NCI-H446 treated with DMSO at 0.1 percent for 48 hours (cell line): ENCODE measurements around the gene TBC1D2.
"Not testable (repeated sequence)": the region's sequence is repeated elsewhere in the genome, so short reads cannot be mapped to it uniquely, and the experiment has no call there.

ENCODE experiments used
- DNase-seq: peaks from one replicate; lab custom pipeline; 2025; lab: John Stamatoyannopoulos, UW

TBC1D2 gene, protein sequence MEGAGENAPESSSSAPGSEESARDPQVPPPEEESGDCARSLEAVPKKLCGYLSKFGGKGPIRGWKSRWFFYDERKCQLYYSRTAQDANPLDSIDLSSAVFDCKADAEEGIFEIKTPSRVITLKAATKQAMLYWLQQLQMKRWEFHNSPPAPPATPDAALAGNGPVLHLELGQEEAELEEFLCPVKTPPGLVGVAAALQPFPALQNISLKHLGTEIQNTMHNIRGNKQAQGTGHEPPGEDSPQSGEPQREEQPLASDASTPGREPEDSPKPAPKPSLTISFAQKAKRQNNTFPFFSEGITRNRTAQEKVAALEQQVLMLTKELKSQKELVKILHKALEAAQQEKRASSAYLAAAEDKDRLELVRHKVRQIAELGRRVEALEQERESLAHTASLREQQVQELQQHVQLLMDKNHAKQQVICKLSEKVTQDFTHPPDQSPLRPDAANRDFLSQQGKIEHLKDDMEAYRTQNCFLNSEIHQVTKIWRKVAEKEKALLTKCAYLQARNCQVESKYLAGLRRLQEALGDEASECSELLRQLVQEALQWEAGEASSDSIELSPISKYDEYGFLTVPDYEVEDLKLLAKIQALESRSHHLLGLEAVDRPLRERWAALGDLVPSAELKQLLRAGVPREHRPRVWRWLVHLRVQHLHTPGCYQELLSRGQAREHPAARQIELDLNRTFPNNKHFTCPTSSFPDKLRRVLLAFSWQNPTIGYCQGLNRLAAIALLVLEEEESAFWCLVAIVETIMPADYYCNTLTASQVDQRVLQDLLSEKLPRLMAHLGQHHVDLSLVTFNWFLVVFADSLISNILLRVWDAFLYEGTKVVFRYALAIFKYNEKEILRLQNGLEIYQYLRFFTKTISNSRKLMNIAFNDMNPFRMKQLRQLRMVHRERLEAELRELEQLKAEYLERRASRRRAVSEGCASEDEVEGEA

DNA sequence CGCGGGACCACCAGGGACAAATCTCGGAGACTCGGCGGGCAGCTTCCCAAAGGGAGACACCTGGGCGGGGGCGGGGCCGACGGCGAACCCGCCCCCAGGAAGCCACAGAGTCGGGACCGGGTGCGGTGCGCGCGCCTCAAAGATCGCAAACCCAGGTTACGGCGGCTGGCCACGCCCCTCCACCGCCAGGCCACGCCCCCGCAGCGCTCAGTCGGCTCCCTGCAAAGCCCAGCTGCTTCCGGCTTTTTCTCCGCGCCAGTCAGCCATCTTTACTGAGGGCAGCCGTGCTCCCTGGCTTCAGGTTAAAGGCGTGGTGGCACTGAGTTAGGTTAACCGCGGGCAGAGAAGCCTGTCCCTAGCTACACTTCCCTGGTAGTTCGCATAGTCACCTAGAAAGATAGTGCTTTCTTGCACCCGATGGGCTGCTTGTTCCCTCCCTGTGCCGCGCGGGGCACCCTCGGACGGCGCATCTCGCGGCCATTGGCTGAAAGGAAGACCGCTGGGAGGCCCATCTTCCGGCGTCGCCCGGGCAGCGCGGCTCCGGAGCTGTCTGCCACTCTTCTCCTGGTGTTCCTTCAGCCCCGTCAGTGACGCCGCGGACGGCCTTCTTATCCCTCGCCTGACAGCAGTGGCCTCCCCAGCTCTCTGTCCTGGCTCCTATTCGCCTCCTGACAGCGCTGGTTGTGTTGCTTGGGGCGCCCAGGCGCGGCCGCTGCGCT lies at the start of gene TBC1D2:
Gene TBC1D2 (minus strand): TSS at position 72 of the 719 bp plus-strand sequence. CDS start 108 bp downstream, outside the sequence.
- peak; percentile 73 for DNase-seq

- DNase-seq = no peak
Measured at GRCh38 chr9:98304381-98304780, 48.9 kb upstream of the TBC1D2 start.

DNA sequence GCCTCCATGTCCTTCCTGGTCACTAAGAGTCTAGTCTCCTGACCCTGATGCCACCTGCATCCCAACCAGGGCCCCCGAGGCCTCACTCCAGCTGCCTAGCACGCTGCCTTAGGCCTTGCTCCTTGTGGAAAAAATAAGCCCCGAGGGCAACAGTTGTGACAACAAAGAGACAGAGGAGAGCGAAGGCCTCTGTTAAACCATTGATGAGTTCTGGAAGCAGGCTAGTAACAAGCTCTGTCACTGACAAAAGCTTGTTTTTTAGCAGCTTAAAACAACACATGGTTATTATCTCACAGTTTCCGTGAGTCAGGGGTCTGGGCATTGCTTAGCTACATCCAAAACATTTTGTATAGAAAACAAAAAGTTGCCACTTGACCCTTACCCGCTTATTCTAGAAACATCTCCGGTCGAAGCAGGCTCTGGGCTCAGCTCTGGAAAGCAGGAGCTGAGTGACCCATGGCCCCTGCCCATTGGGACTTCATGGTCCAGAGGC lies 48.2 kb upstream of the TBC1D2 start:
- no peak for DNase-seq

- no peak for DNase-seq
Measured at GRCh38 chr9:98302938-98303632, 47.6 kb upstream of the TBC1D2 start.

DNA sequence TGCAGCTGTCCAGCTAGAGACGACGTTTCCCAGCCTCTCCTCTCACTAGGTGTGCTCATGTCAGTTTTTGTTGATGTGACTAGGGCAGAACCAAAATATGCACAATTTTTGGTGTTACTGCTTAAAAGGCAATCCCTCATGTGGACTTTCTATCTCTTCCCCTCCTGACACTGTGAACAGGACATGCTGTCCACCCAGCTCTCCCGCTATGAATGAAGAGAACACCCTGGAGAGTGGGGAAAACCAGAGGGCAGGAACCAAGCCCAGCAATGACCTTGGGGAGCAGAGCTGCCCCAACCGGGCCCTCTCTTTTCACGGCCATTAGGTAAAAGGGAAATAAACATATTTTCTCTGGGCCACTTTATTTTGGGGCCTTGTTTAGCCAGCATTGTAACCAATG lies 46.7 kb upstream of the TBC1D2 start:
- DNase-seq = no peak

DNA sequence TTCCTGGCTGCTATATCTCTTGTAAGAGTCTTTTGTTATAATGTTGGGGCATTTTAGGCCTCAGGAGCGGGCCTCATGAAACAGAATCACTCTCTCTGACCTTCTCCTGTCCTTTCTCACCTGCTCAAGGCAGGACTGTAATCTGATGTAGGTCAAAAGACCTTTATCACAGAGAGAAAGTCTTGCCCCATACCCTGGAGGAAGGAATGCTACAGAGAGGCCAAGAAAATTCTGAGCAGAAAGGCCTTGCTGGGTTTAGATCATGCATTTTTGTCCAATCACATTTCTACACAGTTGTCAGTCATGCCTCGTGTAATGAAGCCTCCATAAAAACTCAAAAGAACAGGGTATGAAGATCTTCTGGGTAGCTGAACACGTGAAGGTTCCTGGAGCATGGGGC lies 45.2 kb upstream of the TBC1D2 start:
- no peak for DNase-seq

GRCh38 chr9:98298476-98298875 lies 43.0 kb upstream of the TBC1D2 start:
- DNase-seq = no peak

DNA sequence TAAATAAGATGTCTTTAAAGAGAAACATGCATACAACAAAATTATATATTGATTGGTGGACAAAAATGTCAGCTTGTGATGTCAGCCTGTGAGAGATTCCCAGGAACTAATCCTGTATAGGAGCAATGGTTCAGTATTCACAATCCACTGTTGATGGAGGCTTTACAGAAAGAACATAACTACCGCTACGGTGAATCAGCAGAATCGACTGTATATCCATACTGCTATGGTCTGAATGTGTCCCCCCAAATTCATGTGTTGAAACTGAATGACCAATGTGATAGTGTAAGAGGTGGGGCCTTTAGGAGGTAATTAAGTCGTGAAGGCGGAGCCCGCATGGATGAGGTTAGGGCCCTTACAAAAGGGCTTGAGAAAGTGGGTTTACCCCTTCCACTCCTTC lies 40.4 kb upstream of the TBC1D2 start:
- no peak for DNase-seq

- no peak for DNase-seq
Measured at GRCh38 chr9:98291820-98292219, 36.4 kb upstream of the TBC1D2 start.

- no peak for DNase-seq
Measured at GRCh38 chr9:98290411-98290810, 35.0 kb upstream of the TBC1D2 start.

- DNase-seq = no peak
Measured at GRCh38 chr9:98289614-98290201, 34.3 kb upstream of the TBC1D2 start.

- DNase-seq = no peak
Measured at GRCh38 chr9:98288881-98289280, 33.4 kb upstream of the TBC1D2 start.

DNA sequence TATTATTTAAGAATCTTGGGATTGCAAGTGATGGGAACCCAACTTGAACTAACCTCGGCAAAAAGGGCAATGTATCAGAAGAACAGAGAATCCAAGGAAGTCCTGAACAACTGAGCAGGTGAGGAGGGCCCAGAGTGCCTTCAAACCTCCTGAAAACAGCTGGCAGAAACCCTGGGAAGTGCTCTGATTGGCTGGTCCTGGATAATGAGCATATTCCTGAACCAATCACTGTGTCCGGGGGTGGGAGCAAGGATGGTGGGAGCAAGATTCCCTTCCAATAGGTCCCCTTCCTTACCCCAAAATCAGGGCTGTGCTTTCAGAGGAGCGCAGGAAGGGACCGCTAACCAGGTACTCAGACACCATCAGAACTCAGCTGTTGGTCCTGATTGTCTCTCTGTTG lies 31.9 kb upstream of the TBC1D2 start:
- no peak for DNase-seq

- no peak for DNase-seq
Measured at GRCh38 chr9:98285446-98285845, 30.0 kb upstream of the TBC1D2 start.

- DNase-seq = no peak
Measured at GRCh38 chr9:98284754-98285153, 29.3 kb upstream of the TBC1D2 start.

GRCh38 chr9:98283143-98283542 lies 27.7 kb upstream of the TBC1D2 start:
- not testable (repeated sequence) for DNase-seq

DNA sequence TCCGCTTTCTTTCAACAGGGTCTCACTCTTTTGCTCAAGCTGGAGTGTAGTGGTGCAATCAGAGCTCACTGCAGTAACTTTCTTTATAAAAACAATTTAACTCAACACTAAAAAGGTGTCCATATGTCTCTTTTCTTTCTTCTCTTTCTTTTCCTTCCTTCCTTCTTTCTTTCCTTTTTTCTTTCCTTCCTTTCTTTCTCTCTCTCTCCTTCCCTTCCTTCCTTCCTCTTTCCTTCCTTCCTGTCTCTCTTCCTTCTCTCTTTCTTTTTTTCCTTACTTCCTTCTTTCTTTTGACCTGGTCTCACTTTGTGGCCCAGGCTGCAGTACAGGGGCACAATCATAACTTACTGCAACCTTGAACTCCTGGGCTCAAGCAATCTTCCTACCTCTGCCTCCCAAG lies 25.8 kb upstream of the TBC1D2 start:
- no peak for DNase-seq

DNA sequence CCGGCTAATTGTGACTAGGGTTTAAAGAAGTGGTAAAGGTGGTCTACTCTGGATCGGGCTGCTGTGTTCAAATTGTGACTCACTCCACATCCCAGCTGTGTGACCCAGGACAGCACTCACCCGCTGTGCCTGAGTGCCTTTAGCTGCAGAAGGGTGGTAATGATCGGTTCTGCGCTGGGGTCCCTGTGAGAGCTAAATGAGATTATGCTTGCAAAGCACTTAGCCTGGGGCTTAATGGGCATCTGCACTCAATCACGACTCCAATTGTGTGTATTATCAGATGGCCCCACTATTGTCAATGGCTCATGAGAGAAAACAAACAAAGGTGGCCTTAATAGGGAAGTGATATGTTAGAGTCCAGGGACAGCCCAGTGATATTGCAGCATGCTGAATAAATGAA lies 25.1 kb upstream of the TBC1D2 start:
- no peak for DNase-seq

DNA sequence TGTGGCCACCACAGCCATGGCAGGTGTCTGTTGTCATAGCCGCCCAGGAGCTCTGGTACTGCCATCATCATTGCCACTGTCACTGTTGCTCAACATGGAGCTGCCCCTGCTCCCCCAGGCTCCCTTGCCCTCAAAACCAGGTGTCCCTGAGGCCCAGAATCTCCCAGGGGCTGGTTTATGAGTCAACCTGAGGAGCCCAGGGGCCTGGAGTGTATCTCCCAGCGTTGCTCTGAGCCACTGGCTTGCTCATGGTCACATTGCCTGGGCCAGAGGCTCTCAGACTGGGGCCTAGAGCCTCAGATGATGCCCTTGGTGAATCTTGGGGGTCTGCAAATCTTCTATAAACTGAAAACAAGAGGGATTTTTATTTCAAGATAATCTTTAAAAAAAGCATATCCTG lies 24.7 kb upstream of the TBC1D2 start:
- DNase-seq = no peak

DNA sequence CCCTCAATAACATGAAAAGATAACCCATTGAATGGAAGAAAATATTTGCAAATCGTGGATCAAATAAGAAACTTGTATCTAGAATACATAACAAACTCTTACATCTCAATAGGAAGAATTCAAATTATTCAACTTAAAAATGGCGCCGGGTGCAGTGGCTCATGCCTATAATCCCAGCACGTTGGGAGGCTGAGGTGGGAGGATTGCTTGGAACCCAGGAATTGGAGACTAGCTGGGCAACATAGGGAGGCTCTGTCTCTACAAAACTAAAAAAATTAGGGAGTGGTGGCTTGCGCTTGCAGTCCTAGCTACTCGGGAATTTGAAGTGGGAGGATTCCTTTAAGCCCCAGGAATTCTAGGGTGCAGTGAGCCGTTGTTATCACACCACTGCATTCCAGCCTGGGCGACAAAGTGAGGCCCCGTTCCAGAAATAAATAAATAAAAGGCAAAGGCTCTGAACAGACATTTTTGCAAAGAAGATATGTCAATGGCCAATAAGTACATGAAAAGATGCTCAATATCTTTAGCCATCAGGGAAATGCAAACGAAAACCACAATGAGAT lies 21.5 kb upstream of the TBC1D2 start:
- no peak for DNase-seq

DNA sequence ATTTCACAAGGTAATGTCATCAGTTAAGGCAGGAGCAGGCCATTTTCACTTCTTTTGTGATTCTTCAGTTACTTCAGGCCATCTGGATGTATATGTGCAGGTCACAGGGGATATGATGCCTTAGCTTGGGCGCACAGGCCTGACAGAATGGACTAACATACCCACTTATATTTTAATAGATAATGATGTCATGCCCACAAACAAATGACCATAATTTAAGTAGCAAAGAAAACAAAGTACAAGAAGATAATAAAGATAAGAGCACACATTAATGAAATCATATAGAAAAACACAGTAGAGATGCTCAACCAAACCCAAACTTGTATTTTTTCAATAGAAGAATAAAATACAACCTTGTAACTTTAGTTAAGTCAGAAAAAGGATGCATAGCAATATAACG lies 19.7 kb upstream of the TBC1D2 start:
- no peak for DNase-seq
